ENCODE measurements around the gene MRPS25.

DNA sequence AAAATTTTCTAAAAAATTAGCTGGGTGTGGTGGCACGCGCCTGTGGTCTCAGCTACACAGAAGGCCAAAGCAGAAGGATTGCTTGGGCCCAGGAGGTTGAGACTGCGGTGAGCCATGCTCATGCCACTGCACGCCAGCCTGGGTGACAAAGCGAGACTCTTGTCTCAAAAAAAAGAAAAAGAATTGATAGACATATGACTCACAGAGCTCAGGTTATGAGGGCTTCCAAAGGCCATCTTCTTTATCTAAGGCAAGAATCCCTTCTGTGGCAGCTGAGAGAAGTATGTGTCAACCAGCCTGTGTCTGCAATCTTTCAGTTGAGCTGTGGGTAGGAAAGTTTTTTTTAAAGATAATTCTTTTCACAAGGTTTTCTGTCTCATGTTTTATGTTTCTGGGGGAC is 53.9 kb downstream of the MRPS25 start:
- TF ChIP-seq MYC (IDR thresholded peaks at IDR 0.05; ENCODE audit: low read depth, low read length) (no peak), POLR2A (IDR thresholded peaks at IDR 0.05; ENCODE audit: extremely low read depth, insufficient read length) (no peak)
- TF ChIP-seq, protein P1, sequence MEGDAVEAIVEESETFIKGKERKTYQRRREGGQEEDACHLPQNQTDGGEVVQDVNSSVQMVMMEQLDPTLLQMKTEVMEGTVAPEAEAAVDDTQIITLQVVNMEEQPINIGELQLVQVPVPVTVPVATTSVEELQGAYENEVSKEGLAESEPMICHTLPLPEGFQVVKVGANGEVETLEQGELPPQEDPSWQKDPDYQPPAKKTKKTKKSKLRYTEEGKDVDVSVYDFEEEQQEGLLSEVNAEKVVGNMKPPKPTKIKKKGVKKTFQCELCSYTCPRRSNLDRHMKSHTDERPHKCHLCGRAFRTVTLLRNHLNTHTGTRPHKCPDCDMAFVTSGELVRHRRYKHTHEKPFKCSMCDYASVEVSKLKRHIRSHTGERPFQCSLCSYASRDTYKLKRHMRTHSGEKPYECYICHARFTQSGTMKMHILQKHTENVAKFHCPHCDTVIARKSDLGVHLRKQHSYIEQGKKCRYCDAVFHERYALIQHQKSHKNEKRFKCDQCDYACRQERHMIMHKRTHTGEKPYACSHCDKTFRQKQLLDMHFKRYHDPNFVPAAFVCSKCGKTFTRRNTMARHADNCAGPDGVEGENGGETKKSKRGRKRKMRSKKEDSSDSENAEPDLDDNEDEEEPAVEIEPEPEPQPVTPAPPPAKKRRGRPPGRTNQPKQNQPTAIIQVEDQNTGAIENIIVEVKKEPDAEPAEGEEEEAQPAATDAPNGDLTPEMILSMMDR (IDR thresholded peaks at IDR 0.05; ENCODE audit: low read depth, low read length): no peak
- TF ChIP-seq, protein P2, sequence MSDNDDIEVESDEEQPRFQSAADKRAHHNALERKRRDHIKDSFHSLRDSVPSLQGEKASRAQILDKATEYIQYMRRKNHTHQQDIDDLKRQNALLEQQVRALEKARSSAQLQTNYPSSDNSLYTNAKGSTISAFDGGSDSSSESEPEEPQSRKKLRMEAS (IDR thresholded peaks at IDR 0.05; ENCODE audit: low read depth, low read length): no peak

All from NB4 (cell line).